ENCODE measurements around the gene GANC.
"Not testable (repeated sequence)": the region's sequence is repeated elsewhere in the genome, so short reads cannot be mapped to it uniquely, and the experiment has no call there.

GANC gene

GRCh38 chr15:42284551-42284950 is 11.6 kb downstream of the GANC start:
- H3K4me3 ChIP-seq (ENCODE audit: low read length): no peak overlapping the region
- H3K27me3 ChIP-seq (ENCODE audit: insufficient read depth, low read length): no peaks in the 10 kb centered on the region
- no peaks in the 10 kb centered on the region for H3K9me3 ChIP-seq (ENCODE audit: insufficient read depth, low read depth, low read length)
- no peak overlapping the region for H3K27ac ChIP-seq (ENCODE audit: low read length)
- H3K4me1 ChIP-seq (ENCODE audit: insufficient read depth, low read length): no peaks in the 10 kb centered on the region
- H3K36me3 ChIP-seq (ENCODE audit: insufficient read depth, low read depth, low read length): no peaks in the 10 kb centered on the region
- H3K9ac ChIP-seq (ENCODE audit: low read depth, low read length): no peak overlapping the region

GRCh38 chr15:42285034-42285433 is 12.0 kb downstream of the GANC start:
- H3K4me1 ChIP-seq (ENCODE audit: insufficient read depth, low read length): no peaks in the 10 kb centered on the region
- H3K27ac ChIP-seq (ENCODE audit: low read length): no peak overlapping the region
- no peaks in the 10 kb centered on the region for H3K27me3 ChIP-seq (ENCODE audit: insufficient read depth, low read length)
- H3K9me3 ChIP-seq (ENCODE audit: insufficient read depth, low read depth, low read length): no peaks in the 10 kb centered on the region
- no peak overlapping the region for H3K4me3 ChIP-seq (ENCODE audit: low read length)
- no peak overlapping the region for H3K9ac ChIP-seq (ENCODE audit: low read depth, low read length)
- H3K36me3 ChIP-seq (ENCODE audit: insufficient read depth, low read depth, low read length): no peaks in the 10 kb centered on the region

- no peak overlapping the region for H3K4me3 ChIP-seq (ENCODE audit: low read length)
Observed at GRCh38 chr15:42286445-42287029, 13.5 kb downstream of the GANC start.

DNA sequence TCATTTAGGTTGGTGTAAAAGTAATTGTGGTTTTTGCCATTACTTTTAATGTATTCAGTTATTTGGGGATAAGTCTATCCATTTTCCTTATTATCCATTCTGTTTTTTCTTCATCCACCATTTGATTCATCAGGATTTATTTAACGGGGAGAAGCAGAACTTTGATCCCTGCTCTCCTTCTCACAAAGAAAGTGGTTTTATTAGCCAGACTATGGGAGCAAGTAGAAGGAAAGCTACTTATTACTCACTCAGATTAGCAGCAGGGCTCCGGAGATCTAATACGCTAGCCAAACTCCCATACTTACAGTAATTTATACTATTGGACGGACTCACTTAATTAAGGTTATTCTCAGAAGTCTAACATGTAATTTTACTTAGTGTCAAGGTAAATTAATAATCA is 14.9 kb downstream of the GANC start:
- Histone ChIP-seq H3K27ac (ENCODE audit: low read length) (no peak overlapping the region), H3K4me3 (ENCODE audit: low read length) (no peak overlapping the region), H3K4me1 (ENCODE audit: insufficient read depth, low read length) (peaks cover 3% of the 10 kb centered on the region; the same call in 1 of the 2 replicates), H3K27me3 (ENCODE audit: insufficient read depth, low read length) (no peaks in the 10 kb centered on the region), H3K9me3 (ENCODE audit: insufficient read depth, low read depth, low read length) (no peaks in the 10 kb centered on the region), H3K9ac (ENCODE audit: low read depth, low read length) (no peak overlapping the region), H3K36me3 (ENCODE audit: insufficient read depth, low read depth, low read length) (no peaks in the 10 kb centered on the region)

More at GRCh38 chr15:42286445-42287029, 13.5 kb downstream of the GANC start:
- H3K27ac ChIP-seq (ENCODE audit: low read length): no peak overlapping the region
- H3K9ac ChIP-seq (ENCODE audit: low read depth, low read length): no peak overlapping the region
- H3K9me3 ChIP-seq (ENCODE audit: insufficient read depth, low read depth, low read length): no peaks in the 10 kb centered on the region
- H3K27me3 ChIP-seq (ENCODE audit: insufficient read depth, low read length): no peaks in the 10 kb centered on the region
- no peaks in the 10 kb centered on the region for H3K4me1 ChIP-seq (ENCODE audit: insufficient read depth, low read length)
- no peaks in the 10 kb centered on the region for H3K36me3 ChIP-seq (ENCODE audit: insufficient read depth, low read depth, low read length)

DNA sequence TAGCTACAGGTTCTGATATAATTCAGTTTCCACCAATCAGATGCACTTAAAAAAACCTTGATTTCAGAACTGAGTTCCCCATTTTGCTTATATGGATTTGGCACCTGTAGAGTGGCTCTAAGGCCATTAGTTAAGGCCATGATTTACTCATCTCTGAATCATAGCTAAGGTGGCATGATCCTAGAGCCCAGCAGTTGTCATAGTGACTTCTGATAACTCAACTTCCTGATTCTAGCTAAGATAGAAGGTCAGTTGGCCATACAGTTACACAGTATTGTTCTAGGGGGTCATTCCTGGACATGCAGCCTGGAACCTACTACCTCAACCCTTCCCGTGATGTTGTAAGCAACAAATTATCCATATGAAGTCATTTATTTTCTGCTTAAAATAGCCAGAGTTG is 16.2 kb downstream of the GANC start:
- no peaks in the 10 kb centered on the region for H3K27me3 ChIP-seq (ENCODE audit: insufficient read depth, low read length)
- no peaks in the 10 kb centered on the region for H3K9me3 ChIP-seq (ENCODE audit: insufficient read depth, low read depth, low read length)
- H3K27ac ChIP-seq (ENCODE audit: low read length): no peak overlapping the region
- H3K9ac ChIP-seq (ENCODE audit: low read depth, low read length): no peak overlapping the region
- peaks cover 3% of the 10 kb centered on the region; the same call in 1 of the 2 replicates for H3K4me1 ChIP-seq (ENCODE audit: insufficient read depth, low read length)
- H3K4me3 ChIP-seq (ENCODE audit: low read length): no peak overlapping the region
- no peaks in the 10 kb centered on the region for H3K36me3 ChIP-seq (ENCODE audit: insufficient read depth, low read depth, low read length)

DNA sequence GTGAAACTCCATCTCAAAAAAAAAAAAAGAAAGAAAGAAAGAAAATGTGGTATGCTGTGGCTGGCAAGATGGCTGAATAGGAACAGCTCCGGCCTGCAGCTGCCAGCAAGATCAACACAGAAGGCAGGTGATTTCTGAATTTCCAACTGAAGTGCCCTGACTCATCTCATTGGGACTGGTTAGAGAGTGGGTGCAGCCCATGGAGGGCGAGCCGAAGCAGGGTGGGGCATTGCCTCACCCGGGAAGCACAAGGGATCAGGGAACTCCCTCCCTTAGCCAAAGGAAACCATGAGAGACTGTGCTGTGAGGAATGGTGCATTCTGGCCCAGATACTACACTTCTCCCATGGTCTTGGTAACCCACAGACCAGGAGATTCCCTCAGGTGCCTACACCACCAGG is 28.0 kb downstream of the GANC start:
- H3K36me3 ChIP-seq (ENCODE audit: insufficient read depth, low read depth, low read length); H3K9ac ChIP-seq (ENCODE audit: low read depth, low read length); H3K9me3 ChIP-seq (ENCODE audit: insufficient read depth, low read depth, low read length); H3K4me3 ChIP-seq (ENCODE audit: low read length); H3K4me1 ChIP-seq (ENCODE audit: insufficient read depth, low read length); H3K27me3 ChIP-seq (ENCODE audit: insufficient read depth, low read length); H3K27ac ChIP-seq (ENCODE audit: low read length): not testable (repeated sequence)

DNA sequence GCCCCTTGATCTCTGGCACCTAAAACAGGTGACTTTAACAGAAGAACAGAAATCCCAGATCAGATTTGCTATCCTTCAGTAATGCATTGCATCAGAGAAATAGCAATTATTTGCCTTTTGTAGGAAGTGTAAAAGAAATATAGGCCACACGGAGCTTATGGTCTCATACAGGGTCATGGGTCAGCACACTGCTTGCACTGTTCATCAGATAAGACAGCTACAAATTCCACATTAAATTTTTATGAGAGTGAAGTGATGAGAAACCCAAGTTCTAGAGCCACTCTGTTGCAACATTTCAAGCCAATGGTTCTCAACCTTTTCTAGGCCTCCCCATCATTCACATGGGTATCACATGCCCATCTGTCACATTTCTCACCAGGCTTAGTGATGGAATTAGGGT is 33.7 kb downstream of the GANC start:
- Histone ChIP-seq H3K27ac (ENCODE audit: low read length) (no peak overlapping the region), H3K4me1 (ENCODE audit: insufficient read depth, low read length) (no peaks in the 10 kb centered on the region)

GRCh38 chr15:42313463-42313862 is 40.5 kb downstream of the GANC start:
- Histone ChIP-seq H3K9ac (ENCODE audit: low read depth, low read length) (no peak overlapping the region), H3K27ac (ENCODE audit: low read length) (no peak overlapping the region), H3K27me3 (ENCODE audit: insufficient read depth, low read length) (no peaks in the 10 kb centered on the region), H3K4me3 (ENCODE audit: low read length) (no peak overlapping the region), H3K4me1 (ENCODE audit: insufficient read depth, low read length) (0 out of 2 replicates have a peak, but pooled peaks cover 4% of the 10 kb centered on the region), H3K9me3 (ENCODE audit: insufficient read depth, low read depth, low read length) (no peaks in the 10 kb centered on the region), H3K36me3 (ENCODE audit: insufficient read depth, low read depth, low read length) (no peaks in the 10 kb centered on the region)

More for the DNA sequence above, 33.7 kb downstream of the GANC start:
- Histone ChIP-seq H3K4me3 (ENCODE audit: low read length) (no peak overlapping the region), H3K27me3 (ENCODE audit: insufficient read depth, low read length) (no peaks in the 10 kb centered on the region), H3K9me3 (ENCODE audit: insufficient read depth, low read depth, low read length) (no peaks in the 10 kb centered on the region), H3K9ac (ENCODE audit: low read depth, low read length) (no peak overlapping the region), H3K36me3 (ENCODE audit: insufficient read depth, low read depth, low read length) (no peaks in the 10 kb centered on the region)

- H3K9ac ChIP-seq (ENCODE audit: low read depth, low read length): no peak overlapping the region
- H3K27me3 ChIP-seq (ENCODE audit: insufficient read depth, low read length): no peaks in the 10 kb centered on the region
Observed at GRCh38 chr15:42314818-42315217, 41.8 kb downstream of the GANC start.

DNA sequence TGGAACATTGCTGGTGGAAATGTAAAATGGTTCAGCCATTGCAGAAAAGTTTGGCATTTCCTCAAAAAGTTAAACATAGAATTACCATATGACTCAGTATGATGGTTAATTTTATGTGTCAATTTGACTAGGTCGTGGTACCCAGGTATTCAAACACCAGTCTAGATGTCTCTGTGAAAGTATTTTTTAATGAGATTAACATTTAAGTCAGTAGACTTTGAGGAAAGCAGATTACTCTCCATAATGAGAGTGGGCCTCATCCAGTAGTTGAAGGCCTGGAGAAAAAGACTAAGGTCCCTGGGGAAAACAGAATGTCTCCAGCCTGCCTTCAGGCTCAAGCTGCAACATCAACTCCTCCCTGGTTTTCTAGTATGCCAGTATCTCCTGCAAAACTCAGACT is 42.5 kb downstream of the GANC start:
- Histone ChIP-seq H3K27ac (ENCODE audit: low read length) (no peak overlapping the region), H3K36me3 (ENCODE audit: insufficient read depth, low read depth, low read length) (no peaks in the 10 kb centered on the region), H3K27me3 (ENCODE audit: insufficient read depth, low read length) (no peaks in the 10 kb centered on the region), H3K9me3 (ENCODE audit: insufficient read depth, low read depth, low read length) (no peaks in the 10 kb centered on the region), H3K9ac (ENCODE audit: low read depth, low read length) (no peak overlapping the region), H3K4me1 (ENCODE audit: insufficient read depth, low read length) (0 out of 2 replicates have a peak, but pooled peaks cover 4% of the 10 kb centered on the region), H3K4me3 (ENCODE audit: low read length) (no peak overlapping the region)

More at GRCh38 chr15:42314818-42315217, 41.8 kb downstream of the GANC start:
- Histone ChIP-seq H3K4me1 (ENCODE audit: insufficient read depth, low read length) (0 out of 2 replicates have a peak, but pooled peaks cover 4% of the 10 kb centered on the region), H3K4me3 (ENCODE audit: low read length) (no peak overlapping the region), H3K27ac (ENCODE audit: low read length) (no peak overlapping the region), H3K9me3 (ENCODE audit: insufficient read depth, low read depth, low read length) (no peaks in the 10 kb centered on the region), H3K36me3 (ENCODE audit: insufficient read depth, low read depth, low read length) (no peaks in the 10 kb centered on the region)

GRCh38 chr15:42316282-42316805 is 43.3 kb downstream of the GANC start:
- not testable (repeated sequence) for H3K36me3 ChIP-seq (ENCODE audit: insufficient read depth, low read depth, low read length); H3K27me3 ChIP-seq (ENCODE audit: insufficient read depth, low read length); H3K27ac ChIP-seq (ENCODE audit: low read length); H3K9ac ChIP-seq (ENCODE audit: low read depth, low read length); H3K4me3 ChIP-seq (ENCODE audit: low read length); H3K9me3 ChIP-seq (ENCODE audit: insufficient read depth, low read depth, low read length); H3K4me1 ChIP-seq (ENCODE audit: insufficient read depth, low read length)

DNA sequence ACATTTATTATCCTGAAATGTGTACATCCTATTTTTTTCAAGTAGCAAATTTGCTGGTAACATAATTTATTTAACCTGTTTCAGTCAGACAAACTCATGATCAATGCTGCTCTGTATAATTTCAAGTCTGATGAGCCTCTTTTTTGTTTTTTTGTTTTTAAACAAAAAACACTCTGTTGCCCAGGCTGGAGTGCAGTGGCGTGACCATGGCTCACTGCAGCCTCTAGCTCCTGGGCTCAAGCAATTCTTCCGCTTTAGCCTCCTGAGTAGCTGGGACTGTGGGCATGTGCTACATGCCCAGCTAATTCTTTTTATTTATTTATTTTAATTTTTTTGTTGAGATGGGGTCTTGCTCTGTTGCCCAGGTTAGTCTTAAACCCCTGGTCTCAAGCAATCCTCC is 46.2 kb downstream of the GANC start:
- Histone ChIP-seq H3K9me3 (ENCODE audit: insufficient read depth, low read depth, low read length) (no peaks in the 10 kb centered on the region), H3K4me1 (ENCODE audit: insufficient read depth, low read length) (0 out of 2 replicates have a peak, but pooled peaks cover 4% of the 10 kb centered on the region), H3K27ac (ENCODE audit: low read length) (no peak overlapping the region), H3K36me3 (ENCODE audit: insufficient read depth, low read depth, low read length) (no peaks in the 10 kb centered on the region), H3K9ac (ENCODE audit: low read depth, low read length) (no peak overlapping the region), H3K4me3 (ENCODE audit: low read length) (no peak overlapping the region), H3K27me3 (ENCODE audit: insufficient read depth, low read length) (no peaks in the 10 kb centered on the region)
